HG02981 (cell line): ENCODE results near the gene ALPP.

ENCODE experiments used
- ATAC-seq: cut with Tn5 transposase; IDR thresholded peaks from one replicate; pipeline ENCODE4 v1.9.1; 2021; ENCODE audit warnings: mild to moderate bottlenecking, moderate library complexity; ENCODE audit not compliant: unreplicated experiment

The ALPP gene

GRCh38 chr2:232340171-232340935 is 38.2 kb upstream of the ALPP start:
- ATAC-seq = no peak

GRCh38 chr2:232341061-232341738 is 37.4 kb upstream of the ALPP start:
- ATAC-seq = no peak

DNA sequence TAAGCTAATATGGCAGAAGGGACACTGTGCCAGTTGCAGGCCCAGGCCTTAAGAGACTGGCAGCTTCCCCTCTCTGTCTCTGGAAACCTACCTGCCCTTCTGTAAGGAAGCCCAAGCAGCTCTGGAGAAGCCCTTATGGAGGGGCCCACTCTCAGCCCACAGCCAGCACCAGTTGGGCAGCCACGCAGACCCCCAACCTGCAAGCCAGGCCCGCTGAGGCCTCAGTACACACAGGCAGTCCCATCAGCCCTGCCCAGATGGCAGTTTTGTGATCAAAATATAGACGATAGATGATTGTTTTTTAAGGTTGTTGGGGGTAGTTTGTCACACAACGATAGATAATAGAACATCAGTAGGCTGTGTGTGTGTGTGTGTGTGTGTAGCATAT is 36.8 kb upstream of the ALPP start:
- no peak for ATAC-seq

- no peak for ATAC-seq
Observed at GRCh38 chr2:232342635-232343565, 35.7 kb upstream of the ALPP start.

GRCh38 chr2:232343821-232344220 is 34.7 kb upstream of the ALPP start:
- no peak for ATAC-seq

- ATAC-seq = no peak
Observed at GRCh38 chr2:232345251-232345650, 33.3 kb upstream of the ALPP start.

DNA sequence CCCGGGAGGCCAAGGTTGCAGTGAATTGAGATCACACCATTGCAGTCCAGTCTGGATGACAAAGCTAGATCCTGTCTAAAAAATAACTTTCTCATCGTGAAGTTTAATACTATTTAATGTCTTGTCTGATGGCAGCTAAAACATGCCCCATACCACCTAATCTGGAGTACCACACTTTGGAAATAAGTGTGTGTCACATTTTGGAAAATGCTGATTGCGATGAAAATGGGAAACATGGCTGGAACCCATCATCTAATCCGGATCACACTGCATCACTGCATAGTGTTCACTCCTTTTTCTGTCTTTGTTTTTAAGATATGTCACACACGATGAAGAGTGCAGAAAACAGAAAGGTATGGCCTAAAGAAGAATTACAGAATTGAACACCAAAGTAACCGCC is 31.2 kb upstream of the ALPP start:
- no peak for ATAC-seq

GRCh38 chr2:232348936-232349335 is 29.6 kb upstream of the ALPP start:
- no peak for ATAC-seq

- ATAC-seq = no peak
Observed at GRCh38 chr2:232349546-232349945, 29.0 kb upstream of the ALPP start.

DNA sequence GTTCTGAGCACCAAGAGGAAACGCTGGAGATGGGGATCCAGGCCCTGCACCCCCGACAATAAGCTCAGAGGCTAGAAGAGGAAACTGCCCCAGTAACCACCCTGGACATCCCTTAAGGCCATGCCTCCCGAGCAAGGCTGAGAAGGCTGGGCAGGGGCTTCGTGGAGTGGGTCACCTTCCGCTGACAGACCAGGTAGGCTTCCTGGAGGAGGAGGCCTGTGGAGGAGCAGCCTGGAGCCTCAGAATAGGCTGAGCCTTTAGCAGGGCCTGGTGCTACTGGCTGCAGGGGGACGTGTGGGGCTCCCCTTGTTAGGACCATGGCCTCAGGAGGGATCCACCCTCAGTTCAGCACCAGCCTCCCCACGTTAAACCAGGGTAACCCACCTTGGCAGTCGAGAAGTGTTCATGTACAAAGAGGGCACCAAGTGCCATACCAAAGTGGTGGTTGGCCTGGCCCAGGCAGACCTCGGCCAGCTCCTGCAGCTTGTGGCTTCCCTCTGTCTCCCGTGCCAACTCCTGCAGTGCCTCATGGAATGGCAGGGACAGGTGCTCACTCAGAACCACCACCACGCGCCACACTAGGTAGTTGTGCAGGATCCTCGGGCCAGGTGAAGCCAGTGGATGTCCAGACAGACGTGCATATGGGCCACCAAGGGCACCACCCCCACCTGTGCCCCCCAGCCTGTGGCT is 28.5 kb upstream of the ALPP start:
- no peak for ATAC-seq

- no peak for ATAC-seq
Observed at GRCh38 chr2:232350804-232351685, 27.5 kb upstream of the ALPP start.

DNA sequence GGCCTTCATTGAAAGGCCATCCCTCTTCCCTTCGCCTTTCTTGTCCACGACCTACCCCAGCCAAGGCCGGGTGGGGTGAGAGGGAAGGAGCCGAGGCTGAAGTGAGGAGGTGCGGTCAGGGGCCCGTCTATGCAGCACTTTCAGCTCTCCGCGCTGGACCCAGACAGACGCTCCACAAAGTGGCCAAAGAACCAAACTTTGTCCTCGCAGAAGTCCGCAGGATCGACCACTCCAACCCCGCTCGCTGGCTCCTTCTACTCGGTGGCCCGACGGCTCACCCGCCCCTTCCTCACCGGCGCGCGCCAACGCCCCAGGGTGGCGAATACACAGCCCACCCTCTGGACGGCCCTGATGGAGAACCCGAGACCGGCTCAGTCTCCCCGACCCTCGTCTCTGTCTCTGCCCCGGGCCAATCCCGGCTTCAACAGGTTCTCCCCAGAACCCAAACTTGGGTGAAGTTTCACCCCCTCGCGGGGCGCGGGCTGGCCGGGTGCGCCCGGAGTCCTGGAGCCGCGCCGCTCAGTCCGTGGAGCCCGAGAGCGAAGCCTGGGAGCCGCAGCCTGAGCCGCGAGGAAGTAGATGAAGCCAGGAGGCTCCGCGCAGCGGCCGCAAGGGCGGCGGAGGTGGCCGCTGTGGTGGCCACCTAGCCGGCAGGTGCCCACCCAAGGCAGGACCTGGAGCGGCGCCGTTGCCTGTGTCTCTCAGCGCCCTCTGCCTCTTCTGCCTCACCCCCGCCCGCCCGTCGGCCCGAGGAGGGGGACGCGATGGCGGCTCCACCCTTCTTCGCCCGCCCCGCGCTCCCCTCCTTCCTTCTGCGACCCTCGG is 26.7 kb upstream of the ALPP start:
- ATAC-seq = no peak

DNA sequence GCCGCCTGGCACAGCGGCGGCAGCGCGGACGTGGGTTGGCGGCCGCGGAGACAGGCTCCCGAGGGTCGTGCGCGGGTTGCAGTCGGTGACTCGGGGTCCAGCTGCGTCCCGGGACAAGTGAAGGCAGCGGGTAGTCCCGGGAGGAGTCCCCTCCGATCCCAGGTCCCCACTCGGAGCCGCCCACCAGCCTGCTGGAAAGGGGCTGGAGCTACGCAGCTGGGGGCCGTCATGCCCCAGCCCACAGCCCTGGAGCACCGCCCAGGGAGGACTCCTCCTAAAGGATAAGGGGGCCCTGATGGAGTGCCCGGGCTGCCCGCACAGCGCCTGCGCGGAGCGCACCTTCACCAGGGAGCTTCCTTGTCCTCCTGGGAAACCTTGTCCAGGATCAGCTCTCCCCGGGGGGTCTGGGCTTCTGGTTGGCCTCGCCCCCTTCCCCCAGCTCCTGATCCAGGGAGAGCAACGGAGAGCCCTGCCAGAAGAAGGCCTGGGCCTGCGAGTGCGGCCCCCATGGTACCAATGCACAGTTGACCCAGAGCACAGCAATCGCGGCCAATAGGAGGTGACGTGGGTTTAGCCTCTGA is 25.9 kb upstream of the ALPP start:
- ATAC-seq = no peak

DNA sequence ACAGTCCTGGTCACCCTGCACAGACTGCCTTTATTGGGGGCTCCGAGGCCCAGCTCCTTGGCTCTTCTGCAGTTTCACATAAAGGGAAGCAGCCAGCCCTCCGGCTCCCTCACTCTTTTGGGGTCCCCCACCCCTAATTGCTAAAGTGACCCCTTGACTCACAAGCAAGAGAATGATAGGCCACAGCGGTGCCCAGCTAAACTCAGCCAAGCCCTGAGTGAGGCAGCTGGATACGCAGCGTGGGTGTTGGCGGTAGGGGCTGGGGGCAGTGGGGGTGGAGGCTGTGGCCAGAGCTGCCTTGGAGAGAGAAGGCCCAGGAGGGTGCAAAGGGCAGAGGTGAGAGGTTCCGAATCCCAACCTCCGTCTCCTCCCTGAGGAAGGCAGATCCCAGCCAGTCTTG is 25.5 kb upstream of the ALPP start:
- no peak for ATAC-seq

- ATAC-seq = no peak
Observed at GRCh38 chr2:232353660-232354059, 24.9 kb upstream of the ALPP start.

DNA sequence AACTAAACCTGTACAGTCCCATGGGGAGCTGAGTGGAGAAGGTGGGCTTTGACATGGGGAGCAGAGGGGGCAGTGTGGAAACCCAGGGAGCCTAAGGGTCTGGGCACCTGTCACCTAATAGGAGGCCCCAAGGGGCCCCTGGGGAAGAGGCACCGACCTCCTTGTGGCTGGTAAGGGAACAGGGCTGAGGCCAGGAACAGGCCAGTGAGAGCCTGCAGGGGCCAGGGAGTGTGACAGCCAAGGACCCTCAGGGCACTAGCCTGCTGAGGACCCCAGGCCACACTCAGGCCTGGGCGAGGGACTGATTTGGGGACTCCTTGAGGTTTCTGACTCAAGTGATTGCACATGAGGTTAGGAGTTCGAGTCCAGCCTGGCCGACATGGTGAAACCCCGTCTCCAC is 24.5 kb upstream of the ALPP start:
- ATAC-seq = no peak

GRCh38 chr2:232361646-232362045 is 16.9 kb upstream of the ALPP start:
- ATAC-seq = no peak

- no peak for ATAC-seq
Observed at GRCh38 chr2:232362174-232362900, 16.2 kb upstream of the ALPP start.
